ENCODE data around the gene NUDT14. TPM values are rescaled to one million over a fixed set of nuclear protein-coding genes. Genes with fewer than 3 reads are reported as not detected.

The NUDT14 gene
- total RNA-seq, 1 experiment from 2014 or later, result 75.3 TPM

GRCh38 chr14:105149146-105149781 lies 31.8 kb downstream of the NUDT14 start:
- Histone ChIP-seq H3K27me3 (ENCODE audit: control insufficient read depth, insufficient read depth, low read length) (no peaks in the 10 kb centered on the region), H3K36me3 (ENCODE audit: control insufficient read depth, insufficient read depth, low read length) (no peaks in the 10 kb centered on the region), H3K9me3 (ENCODE audit: control insufficient read depth, insufficient read depth, low read depth, low read length) (no peaks in the 10 kb centered on the region), H3K4me3 (ENCODE audit: low read depth in 2 of 2, low read length in 2 of 2) (no peak overlapping the region), H3K4me1 (ENCODE audit: control insufficient read depth, insufficient read depth, low read length) (no peaks in the 10 kb centered on the region), H3K27ac (ENCODE audit: low read length) (no peak overlapping the region)
- in situ Hi-C loops (cut with HindIII; ENCODE audit: low pct_unique_long_range_greater_than_20kb, low sequenced_read_pairs), result no loop called here
- ATAC-seq (no peak), DNase-seq (ENCODE audit: low read depth, low spot score) (no peak)
- POLR2A ChIA-PET, result no interaction called here
- TF ChIP-seq REST (IDR thresholded peaks at IDR 0.05; ENCODE audit: insufficient read depth in 1 of 2, low read depth in 2 of 2, low read length in 1 of 2) (no peak), TCF7L2 (IDR thresholded peaks at IDR 0.05; ENCODE audit: low read depth, low read length) (no peak), CTCF (IDR thresholded peaks at IDR 0.05) (no peak), POLR2AphosphoS5 (IDR thresholded peaks at IDR 0.05; ENCODE audit: low read depth, low read length) (no peak), SIN3A (IDR thresholded peaks at IDR 0.05; ENCODE audit: borderline replicate concordance, insufficient read depth, low read depth, low read length) (no peak)
- intact Hi-C loops (cut with micrococcal nuclease; ENCODE audit: unreplicated experiment), result no loop called here
- CTCF ChIA-PET, result no interaction called here
- BruUV-seq (replicated peaks), result no TSS peak

GRCh38 chr14:105148604-105149145 lies 32.4 kb downstream of the NUDT14 start:
- no peaks in the 10 kb centered on the region for H3K9me3 ChIP-seq (ENCODE audit: control insufficient read depth, insufficient read depth, low read depth, low read length)
- no peaks in the 10 kb centered on the region for H3K27me3 ChIP-seq (ENCODE audit: control insufficient read depth, insufficient read depth, low read length)
- ATAC-seq, result no peak
- no peak overlapping the region for H3K4me3 ChIP-seq (ENCODE audit: low read depth in 2 of 2, low read length in 2 of 2)
- intact Hi-C loops (cut with micrococcal nuclease; ENCODE audit: unreplicated experiment), result no loop called here
- POLR2A ChIA-PET, result no interaction called here
- no peak overlapping the region for H3K27ac ChIP-seq (ENCODE audit: low read length)
- no peak for DNase-seq (ENCODE audit: low read depth, low spot score)
- in situ Hi-C loops (cut with HindIII; ENCODE audit: low pct_unique_long_range_greater_than_20kb, low sequenced_read_pairs), result no loop called here
- TF ChIP-seq SIN3A (IDR thresholded peaks at IDR 0.05; ENCODE audit: borderline replicate concordance, insufficient read depth, low read depth, low read length), result no peak
- no peak for TF ChIP-seq TCF7L2 (IDR thresholded peaks at IDR 0.05; ENCODE audit: low read depth, low read length)
- TF ChIP-seq POLR2AphosphoS5 (IDR thresholded peaks at IDR 0.05; ENCODE audit: low read depth, low read length), result no peak
- no peak for TF ChIP-seq REST (IDR thresholded peaks at IDR 0.05; ENCODE audit: insufficient read depth in 1 of 2, low read depth in 2 of 2, low read length in 1 of 2)
- TF ChIP-seq CTCF (IDR thresholded peaks at IDR 0.05), result no peak
- BruUV-seq (replicated peaks), result no TSS peak
- H3K36me3 ChIP-seq (ENCODE audit: control insufficient read depth, insufficient read depth, low read length), result no peaks in the 10 kb centered on the region
- CTCF ChIA-PET, result no interaction called here
- no peaks in the 10 kb centered on the region for H3K4me1 ChIP-seq (ENCODE audit: control insufficient read depth, insufficient read depth, low read length)
